HEK293T (cell line): ENCODE data around the gene TIE1.

Source experiments
- ARNT ChIP-seq: fragments of 450-650 bp; IDR thresholded peaks from 2 replicates; pipeline ENCODE4 v1.6.1; 2017; ENCODE audit warnings: mild to moderate bottlenecking
- BHLHE40 ChIP-seq: fragments of 450-650 bp; IDR thresholded peaks from 2 replicates; pipeline ENCODE4 v1.6.1; 2016; ENCODE audit warnings: mild to moderate bottlenecking, moderate library complexity, borderline replicate concordance
- FOXA1 ChIP-seq: fragments of 450-650 bp; IDR thresholded peaks from 2 replicates; pipeline ENCODE4 v1.6.1; 2016; ENCODE audit warnings: mild to moderate bottlenecking
- FOXM1 ChIP-seq: fragments of 450-650 bp; IDR thresholded peaks from 2 replicates; pipeline ENCODE4 v1.6.1; 2017; ENCODE audit warnings: mild to moderate bottlenecking, borderline replicate concordance
- L3MBTL2 ChIP-seq: fragments of 450-650 bp; conservative IDR thresholded peaks from 2 replicates; pipeline ENCODE4 v1.6.1; 2016; ENCODE audit warnings: mild to moderate bottlenecking
- LEF1 ChIP-seq: fragments of 450-650 bp; IDR thresholded peaks from 2 replicates; pipeline ENCODE4 v1.6.1; 2017; ENCODE audit warnings: mild to moderate bottlenecking, borderline replicate concordance
- SP1 ChIP-seq: fragments of 450-650 bp; IDR thresholded peaks from 2 replicates; pipeline ENCODE4 v1.6.1; 2017
- SUZ12 ChIP-seq: fragments of 450-650 bp; IDR thresholded peaks from 2 replicates; pipeline ENCODE4 v1.6.1; 2016; ENCODE audit warnings: mild to moderate bottlenecking

DNA sequence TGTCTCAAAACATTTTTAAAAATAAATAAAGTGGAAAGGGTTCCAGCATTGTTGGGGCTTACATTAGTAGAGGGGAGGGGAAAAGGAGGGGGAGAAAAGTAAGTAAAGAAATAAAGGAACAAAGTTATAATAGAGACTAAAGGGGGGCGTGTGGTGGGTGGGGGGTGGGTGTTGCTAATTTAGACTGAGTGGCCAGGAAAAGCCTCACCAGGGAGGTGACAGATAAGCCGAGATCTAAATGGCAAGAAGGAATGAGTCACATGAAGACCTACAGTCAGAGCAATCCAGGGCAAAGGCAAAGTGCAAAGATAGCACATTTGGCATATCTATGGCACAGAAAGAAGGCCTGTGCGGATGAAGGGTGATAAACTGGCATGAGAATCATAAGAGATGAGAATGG is 44.3 kb downstream of the TIE1 start:
- TF ChIP-seq SUZ12 (no peak), ARNT (no peak), SP1 (no peak), BHLHE40 (no peak), FOXM1 (no peak), L3MBTL2 (no peak), FOXA1 (no peak), LEF1 (no peak)
